K562 (cell line): ENCODE data around the gene MCM6. TPM values are rescaled to one million over a fixed set of nuclear protein-coding genes. Genes with fewer than 3 reads are reported as not detected.

Source experiments
- CREB1 ChIP-seq, 2 experiments: sonication (generic) in 1 of 2; formaldehyde crosslinking in 1 of 2; IDR thresholded peaks; 2 replicates each; pipeline versions ENCODE4 v1.6.1 to v1.8.0; 2012 to 2022; ENCODE audit warnings: inconsistent platforms in 1 of 2, mild to moderate bottlenecking in 1 of 2, missing genetic modification reagents in 1 of 2, moderate library complexity in 1 of 2
- CREM ChIP-seq: IDR thresholded peaks from 2 replicates; pipeline ENCODE4 v1.6.1; 2014; ENCODE audit warnings: antibody characterized with exemption, low read depth
- EGR1 ChIP-seq: fragments of 450-650 bp; conservative IDR thresholded peaks from 2 replicates; pipeline ENCODE4 v1.6.1; 2017; ENCODE audit warnings: mild to moderate bottlenecking
- ETV5 ChIP-seq: sonication (generic); formaldehyde crosslinking; IDR thresholded peaks from 2 replicates; pipeline ENCODE4 v1.4.0; 2020; ENCODE audit warnings: low read depth, mild to moderate bottlenecking, missing genetic modification reagents
- JUND ChIP-seq, 2 experiments: IDR thresholded peaks; 2 replicates in 1 of 2; 3 replicates in 1 of 2; pipeline ENCODE4 v1.6.1; 2011; ENCODE audit warnings: borderline replicate concordance in 2 of 2, low read depth in 2 of 2, low read length in 2 of 2, improper control_type of control experiment in 1 of 2, missing biosample characterization in 1 of 2, missing genetic modification characterization in 1 of 2, missing genetic modification reagents in 1 of 2
- LEF1 ChIP-seq: fragments of 450-650 bp; IDR thresholded peaks from 2 replicates; pipeline ENCODE4 v1.6.1; 2016; ENCODE audit warnings: mild to moderate bottlenecking
- NR2C2 ChIP-seq, 2 experiments: fragments of 200-800 bp in 1 of 2; sonication (Bioruptor generic) in 1 of 2; sonication (generic) in 1 of 2; formaldehyde crosslinking in 1 of 2; IDR thresholded peaks; 2 replicates each; pipeline versions ENCODE4 v1.6.1 to v1.8.0; 2016 to 2022; ENCODE audit warnings: mild to moderate bottlenecking in 1 of 2, missing compliant biosample characterization in 1 of 2, missing genetic modification characterization in 1 of 2, missing genetic modification reagents in 1 of 2
- RAD21 ChIP-seq, 2 experiments: fragments of 250-450 bp in 1 of 2; fragments of 450-650 bp in 1 of 2; sonication (Bioruptor Pico) in 1 of 2; formaldehyde crosslinking in 1 of 2; IDR thresholded peaks in 1 of 2; conservative IDR thresholded peaks in 1 of 2; 2 replicates each; pipeline versions ENCODE4 v1.4.0 to v1.8.0; 2020 to 2022; ENCODE audit warnings: mild to moderate bottlenecking in 2 of 2, moderate library complexity in 1 of 2
- RB1 ChIP-seq: fragments of 450-650 bp; IDR thresholded peaks from 2 replicates; pipeline ENCODE4 v1.6.1; 2017; ENCODE audit warnings: low read depth, mild to moderate bottlenecking
- SMC3 ChIP-seq: conservative IDR thresholded peaks from 2 replicates; pipeline ENCODE4 v1.6.1; 2011; ENCODE audit warnings: low read depth, low read length, improper control_type of control experiment; ENCODE audit not compliant: insufficient read depth
- SNRNP70 ChIP-seq: fragments of 200-400 bp; formaldehyde crosslinking; optimal IDR thresholded peaks from 2 replicates; pipeline ENCODE3; 2017; ENCODE audit warnings: low read depth, low read length
- TRIM28 ChIP-seq: fragments of 450-650 bp; IDR thresholded peaks from 2 replicates; pipeline ENCODE4 v1.6.1; 2017
- XRCC5 ChIP-seq: fragments of 200-400 bp; formaldehyde crosslinking; IDR thresholded peaks from 2 replicates; pipeline ENCODE4 v1.6.1; 2017; ENCODE audit warnings: low read depth, mild to moderate bottlenecking, low read length
- polyA plus RNA-seq, 8 experiments: library from polyadenylated mRNA; depleted of rRNA in 4 of 8; stranded (reverse) in 5 of 8; unstranded in 3 of 8; fragments of >200 nt; fragmentation: Nextera tagmentation in 2 of 8; fragmentation: Illumina TruSeq in 1 of 8; extraction: Ambion mirVana in 2 of 8; extraction: Trizol in 1 of 8; gene quantifications; 2 replicates each; pipeline versions ENCODE4 v1.2.1 to v1.2.3, GENCODE V29; 2011 to 2014; ENCODE audit warnings: inconsistent platforms in 1 of 8, missing spikeins in 1 of 8
- total RNA-seq, 7 experiments: library from RNA; depleted of rRNA in 6 of 7; stranded (reverse); fragments of >200 nt in 6 of 7; fragmentation: Illumina TruSeq in 2 of 7; extraction: Trizol in 2 of 7; gene quantifications; 2 replicates each; pipeline versions ENCODE4 v1.2.1 to v1.2.3, GENCODE V29; 2011 to 2021; ENCODE audit warnings: low replicate concordance in 1 of 7
- TF ChIP-seq, protein P1 (sequence below), 2 experiments: fragments of 150-350 bp in 1 of 2; IDR thresholded peaks; 2 replicates each; pipeline ENCODE4 v1.6.1; 2012 to 2016; ENCODE audit warnings: low read depth in 2 of 2, low read length in 2 of 2, mild to moderate bottlenecking in 1 of 2, moderate library complexity in 1 of 2
- TF ChIP-seq, protein P2 (sequence below): sonication (generic); formaldehyde crosslinking; IDR thresholded peaks from 2 replicates; pipeline ENCODE4 v1.8.0; 2022; ENCODE audit warnings: mild to moderate bottlenecking, missing genetic modification reagents
- TF ChIP-seq, protein P3 (sequence below), 3 experiments: IDR thresholded peaks in 2 of 3; conservative IDR thresholded peaks in 1 of 3; 2 replicates each; pipeline ENCODE4 v1.5.1; 2011 to 2012; ENCODE audit warnings: low read length in 3 of 3, mild to moderate bottlenecking in 3 of 3, control low read depth in 2 of 3, improper control_type of control experiment in 1 of 3, inconsistent platforms in 1 of 3, low read depth in 1 of 3, mixed read lengths in 1 of 3, moderate library complexity in 1 of 3; ENCODE audit not compliant: insufficient read depth in 2 of 3
- TF ChIP-seq, protein P4 (sequence below): sonication (generic); formaldehyde crosslinking; IDR thresholded peaks from 2 replicates; pipeline ENCODE4 v1.8.0; 2022; ENCODE audit warnings: missing genetic modification reagents, mild to moderate bottlenecking, moderate library complexity, borderline replicate concordance

The MCM6 gene
- total and polyA plus RNA-seq, 9 of the 15 experiments (the other 6 are each of a cell fraction or from before 2014, with no cell fraction given): 42.6 to 133 (median 82.4) TPM

DNA sequence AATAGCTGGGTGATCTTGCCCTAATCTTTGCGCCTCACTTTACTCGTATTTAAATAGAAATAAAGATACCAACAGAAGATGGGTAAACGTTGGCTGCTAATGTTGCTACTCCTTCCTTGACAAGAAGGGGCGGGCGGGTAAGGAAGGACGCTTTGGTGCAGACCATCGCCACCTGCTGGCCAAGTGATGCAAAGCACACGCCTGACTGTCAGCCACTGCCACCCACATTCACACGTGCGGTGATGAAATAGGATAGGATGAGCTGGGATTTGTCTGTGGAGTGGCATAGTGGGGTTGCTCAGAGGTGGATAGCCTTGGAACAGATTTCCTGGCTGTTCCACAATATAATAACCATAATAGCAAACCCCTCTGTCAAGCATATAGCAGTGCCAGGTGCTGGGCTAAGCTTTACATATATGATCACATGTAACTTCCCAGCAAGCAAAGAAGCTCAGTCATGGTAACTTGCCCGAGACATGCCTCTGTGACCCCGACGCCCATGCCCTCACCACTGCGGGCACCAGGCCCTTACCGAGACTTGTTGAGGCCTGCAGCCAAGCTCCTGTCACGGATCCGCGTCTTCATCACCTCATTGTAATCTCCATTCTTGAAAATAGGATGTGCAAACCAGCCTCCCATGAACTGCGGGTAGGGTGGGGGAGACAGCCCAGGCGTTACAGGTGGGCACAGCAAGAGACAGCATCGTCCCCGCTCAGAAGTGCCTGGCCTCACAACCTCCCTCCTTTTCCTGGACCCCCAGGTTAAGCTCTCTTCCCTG, 78.6 kb downstream of the MCM6 start (continued):
- no peak for TF ChIP-seq TRIM28
- TF ChIP-seq, protein P1, sequence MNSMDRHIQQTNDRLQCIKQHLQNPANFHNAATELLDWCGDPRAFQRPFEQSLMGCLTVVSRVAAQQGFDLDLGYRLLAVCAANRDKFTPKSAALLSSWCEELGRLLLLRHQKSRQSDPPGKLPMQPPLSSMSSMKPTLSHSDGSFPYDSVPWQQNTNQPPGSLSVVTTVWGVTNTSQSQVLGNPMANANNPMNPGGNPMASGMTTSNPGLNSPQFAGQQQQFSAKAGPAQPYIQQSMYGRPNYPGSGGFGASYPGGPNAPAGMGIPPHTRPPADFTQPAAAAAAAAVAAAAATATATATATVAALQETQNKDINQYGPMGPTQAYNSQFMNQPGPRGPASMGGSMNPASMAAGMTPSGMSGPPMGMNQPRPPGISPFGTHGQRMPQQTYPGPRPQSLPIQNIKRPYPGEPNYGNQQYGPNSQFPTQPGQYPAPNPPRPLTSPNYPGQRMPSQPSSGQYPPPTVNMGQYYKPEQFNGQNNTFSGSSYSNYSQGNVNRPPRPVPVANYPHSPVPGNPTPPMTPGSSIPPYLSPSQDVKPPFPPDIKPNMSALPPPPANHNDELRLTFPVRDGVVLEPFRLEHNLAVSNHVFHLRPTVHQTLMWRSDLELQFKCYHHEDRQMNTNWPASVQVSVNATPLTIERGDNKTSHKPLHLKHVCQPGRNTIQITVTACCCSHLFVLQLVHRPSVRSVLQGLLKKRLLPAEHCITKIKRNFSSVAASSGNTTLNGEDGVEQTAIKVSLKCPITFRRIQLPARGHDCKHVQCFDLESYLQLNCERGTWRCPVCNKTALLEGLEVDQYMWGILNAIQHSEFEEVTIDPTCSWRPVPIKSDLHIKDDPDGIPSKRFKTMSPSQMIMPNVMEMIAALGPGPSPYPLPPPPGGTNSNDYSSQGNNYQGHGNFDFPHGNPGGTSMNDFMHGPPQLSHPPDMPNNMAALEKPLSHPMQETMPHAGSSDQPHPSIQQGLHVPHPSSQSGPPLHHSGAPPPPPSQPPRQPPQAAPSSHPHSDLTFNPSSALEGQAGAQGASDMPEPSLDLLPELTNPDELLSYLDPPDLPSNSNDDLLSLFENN (IDR thresholded peaks at IDR 0.05; ENCODE audit: low read depth in 2 of 2, low read length in 2 of 2): no peak
- TF ChIP-seq SMC3: peak; percentile 78
- peak; percentile 77 for TF ChIP-seq CREM
- TF ChIP-seq, protein P2, sequence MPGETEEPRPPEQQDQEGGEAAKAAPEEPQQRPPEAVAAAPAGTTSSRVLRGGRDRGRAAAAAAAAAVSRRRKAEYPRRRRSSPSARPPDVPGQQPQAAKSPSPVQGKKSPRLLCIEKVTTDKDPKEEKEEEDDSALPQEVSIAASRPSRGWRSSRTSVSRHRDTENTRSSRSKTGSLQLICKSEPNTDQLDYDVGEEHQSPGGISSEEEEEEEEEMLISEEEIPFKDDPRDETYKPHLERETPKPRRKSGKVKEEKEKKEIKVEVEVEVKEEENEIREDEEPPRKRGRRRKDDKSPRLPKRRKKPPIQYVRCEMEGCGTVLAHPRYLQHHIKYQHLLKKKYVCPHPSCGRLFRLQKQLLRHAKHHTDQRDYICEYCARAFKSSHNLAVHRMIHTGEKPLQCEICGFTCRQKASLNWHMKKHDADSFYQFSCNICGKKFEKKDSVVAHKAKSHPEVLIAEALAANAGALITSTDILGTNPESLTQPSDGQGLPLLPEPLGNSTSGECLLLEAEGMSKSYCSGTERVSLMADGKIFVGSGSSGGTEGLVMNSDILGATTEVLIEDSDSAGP (CRISPR knock-in tag): no peak
- TF ChIP-seq ETV5: no peak
- TF ChIP-seq JUND (IDR thresholded peaks at IDR 0.05; ENCODE audit: borderline replicate concordance, low read depth, low read length): peak; percentile 57
- peak; percentile 56; the same call in 1 of the 3 replicates for TF ChIP-seq JUND (tag; IDR thresholded peaks at IDR 0.05; ENCODE audit: borderline replicate concordance, low read depth, low read length)
- 0 out of 2 replicates have a peak, but pooled peaks have one; percentile 23 for TF ChIP-seq NR2C2 (CRISPR knock-in tag; IDR thresholded peaks at IDR 0.05)
- no peak for TF ChIP-seq NR2C2 (tag; IDR thresholded peaks at IDR 0.05)
- TF ChIP-seq CREB1 (IDR thresholded peaks at IDR 0.05): no peak
- 0 out of 2 replicates have a peak, but pooled peaks have one; percentile 28 for TF ChIP-seq CREB1 (CRISPR knock-in tag; IDR thresholded peaks at IDR 0.05)
- no peak for TF ChIP-seq SNRNP70
- TF ChIP-seq, protein P3, sequence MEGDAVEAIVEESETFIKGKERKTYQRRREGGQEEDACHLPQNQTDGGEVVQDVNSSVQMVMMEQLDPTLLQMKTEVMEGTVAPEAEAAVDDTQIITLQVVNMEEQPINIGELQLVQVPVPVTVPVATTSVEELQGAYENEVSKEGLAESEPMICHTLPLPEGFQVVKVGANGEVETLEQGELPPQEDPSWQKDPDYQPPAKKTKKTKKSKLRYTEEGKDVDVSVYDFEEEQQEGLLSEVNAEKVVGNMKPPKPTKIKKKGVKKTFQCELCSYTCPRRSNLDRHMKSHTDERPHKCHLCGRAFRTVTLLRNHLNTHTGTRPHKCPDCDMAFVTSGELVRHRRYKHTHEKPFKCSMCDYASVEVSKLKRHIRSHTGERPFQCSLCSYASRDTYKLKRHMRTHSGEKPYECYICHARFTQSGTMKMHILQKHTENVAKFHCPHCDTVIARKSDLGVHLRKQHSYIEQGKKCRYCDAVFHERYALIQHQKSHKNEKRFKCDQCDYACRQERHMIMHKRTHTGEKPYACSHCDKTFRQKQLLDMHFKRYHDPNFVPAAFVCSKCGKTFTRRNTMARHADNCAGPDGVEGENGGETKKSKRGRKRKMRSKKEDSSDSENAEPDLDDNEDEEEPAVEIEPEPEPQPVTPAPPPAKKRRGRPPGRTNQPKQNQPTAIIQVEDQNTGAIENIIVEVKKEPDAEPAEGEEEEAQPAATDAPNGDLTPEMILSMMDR (IDR thresholded peaks at IDR 0.05 in 2 of 3, conservative IDR thresholded peaks at IDR 0.05 in 1 of 3; ENCODE audit: insufficient read depth in 2 of 3, low read depth in 1 of 3, low read length in 3 of 3): peak; percentile 94 to 97 (median 96)
- TF ChIP-seq XRCC5: peak; percentile 71; the same call in 1 of the 2 replicates
- peak; percentile 78 for TF ChIP-seq EGR1
- peak; percentile 48 to 77 for TF ChIP-seq RAD21 (CRISPR knock-in tag; conservative IDR thresholded peaks at IDR 0.05 in 1 of 2, IDR thresholded peaks at IDR 0.05 in 1 of 2)
- TF ChIP-seq, protein P4, sequence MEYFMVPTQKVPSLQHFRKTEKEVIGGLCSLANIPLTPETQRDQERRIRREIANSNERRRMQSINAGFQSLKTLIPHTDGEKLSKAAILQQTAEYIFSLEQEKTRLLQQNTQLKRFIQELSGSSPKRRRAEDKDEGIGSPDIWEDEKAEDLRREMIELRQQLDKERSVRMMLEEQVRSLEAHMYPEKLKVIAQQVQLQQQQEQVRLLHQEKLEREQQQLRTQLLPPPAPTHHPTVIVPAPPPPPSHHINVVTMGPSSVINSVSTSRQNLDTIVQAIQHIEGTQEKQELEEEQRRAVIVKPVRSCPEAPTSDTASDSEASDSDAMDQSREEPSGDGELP (CRISPR knock-in tag): peak; percentile 60; the same call in 1 of the 2 replicates
- TF ChIP-seq LEF1: peak; percentile 66
- 0 out of 2 replicates have a peak, but pooled peaks have one; percentile 34 for TF ChIP-seq RB1
